ENCODE measurements around the gene C1QTNF9B.

C1QTNF9B gene

GRCh38 chr13:23856008-23856750, 41.1 kb downstream of the C1QTNF9B start:
- DNase-seq (ENCODE audit: low spot score), result no peak

DNA sequence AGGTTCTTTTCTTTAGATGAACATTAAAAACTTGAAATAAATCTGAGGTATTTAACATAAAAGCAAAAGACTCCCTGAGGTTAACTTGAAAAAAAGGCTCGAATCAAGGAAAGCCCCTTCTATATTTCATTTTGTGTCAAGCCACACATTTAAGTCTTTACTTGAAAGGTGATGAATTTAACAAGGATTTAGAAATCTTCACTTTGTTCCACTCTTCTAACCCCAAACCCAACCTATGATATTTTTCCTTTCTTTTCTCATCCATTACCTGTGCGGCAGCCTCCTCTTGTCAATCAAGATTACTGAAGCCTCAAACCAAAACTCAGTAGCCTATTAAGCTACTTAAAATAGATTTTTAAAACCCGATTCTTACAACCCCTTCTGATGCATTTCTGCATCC, 41.9 kb downstream of the C1QTNF9B start:
- no peak for DNase-seq (ENCODE audit: low spot score)

DNA sequence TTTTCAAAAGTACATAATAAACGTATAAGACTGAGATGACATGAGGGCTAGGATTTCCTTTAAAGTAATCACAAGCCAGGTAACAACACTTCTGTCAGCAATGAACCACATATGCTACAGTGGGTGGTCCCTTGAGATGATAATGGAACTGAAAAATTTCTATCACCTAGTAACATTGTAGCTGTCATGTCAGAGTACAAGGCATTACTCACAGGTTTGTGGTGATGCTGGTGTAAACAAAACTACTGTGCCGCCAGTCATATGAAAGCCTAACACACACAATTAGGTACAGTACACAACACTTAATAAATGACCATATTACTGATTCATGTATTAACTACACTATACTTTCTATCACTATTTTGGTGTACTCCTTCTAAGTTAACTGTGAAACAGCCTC, 45.0 kb downstream of the C1QTNF9B start:
- DNase-seq (ENCODE audit: low spot score), result no peak

DNA sequence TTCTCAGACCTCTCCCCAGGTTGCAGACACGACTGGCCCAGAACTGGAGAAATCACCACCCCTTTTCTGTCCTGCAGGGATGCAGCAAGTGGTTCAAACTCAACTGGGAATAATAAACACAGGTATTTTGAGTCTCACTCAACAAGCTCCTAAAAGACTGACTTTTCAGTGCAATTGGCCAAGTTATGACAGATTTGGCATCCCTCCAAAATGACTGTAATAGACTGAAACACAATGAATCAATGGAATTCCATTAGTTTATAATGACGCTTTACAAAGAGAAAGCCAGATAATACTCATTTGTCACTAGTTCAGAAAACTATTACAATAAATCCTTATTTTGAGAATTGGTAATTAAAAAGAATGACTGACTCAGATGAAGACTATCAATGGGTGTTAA, 46.2 kb downstream of the C1QTNF9B start:
- DNase-seq (ENCODE audit: low spot score), result no peak

DNA sequence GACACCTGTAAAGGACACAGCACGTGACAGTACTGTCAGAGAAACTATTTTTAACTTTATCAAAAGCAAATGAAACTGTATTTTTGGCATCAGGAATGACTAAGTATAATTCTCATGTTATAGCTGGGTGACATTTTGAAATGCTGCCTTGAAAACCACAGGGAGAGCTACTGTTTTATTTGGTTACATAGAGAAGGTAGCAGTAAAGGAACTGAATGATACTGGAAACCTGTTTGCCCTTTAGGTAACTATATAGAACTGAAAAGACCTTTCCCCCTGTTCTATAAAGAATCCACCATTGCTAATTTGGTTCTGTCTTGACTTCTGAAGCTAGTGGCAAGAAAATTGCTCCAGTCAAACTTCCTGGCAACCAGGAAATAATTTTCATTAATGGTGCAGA, 47.2 kb downstream of the C1QTNF9B start:
- DNase-seq (ENCODE audit: low spot score), result no peak

DNA sequence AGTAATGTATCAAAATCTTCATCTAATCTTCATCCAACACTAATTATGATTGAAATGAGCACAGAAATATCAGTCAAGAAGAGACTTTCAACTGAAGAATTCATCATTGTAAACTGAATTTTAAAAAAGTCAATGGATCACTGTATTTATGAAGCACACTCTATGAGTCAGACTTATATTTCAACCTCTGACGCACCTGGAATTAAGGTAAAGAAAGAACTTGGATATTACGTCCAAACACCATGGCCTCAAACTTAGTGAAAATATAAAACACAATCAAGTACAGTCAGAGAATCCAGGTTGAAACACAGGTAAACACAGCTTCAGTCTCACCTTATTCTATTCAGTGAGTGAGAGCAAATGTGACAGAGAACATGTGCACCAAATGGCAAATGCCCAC, 47.6 kb downstream of the C1QTNF9B start:
- no peak for DNase-seq (ENCODE audit: low spot score)

DNA sequence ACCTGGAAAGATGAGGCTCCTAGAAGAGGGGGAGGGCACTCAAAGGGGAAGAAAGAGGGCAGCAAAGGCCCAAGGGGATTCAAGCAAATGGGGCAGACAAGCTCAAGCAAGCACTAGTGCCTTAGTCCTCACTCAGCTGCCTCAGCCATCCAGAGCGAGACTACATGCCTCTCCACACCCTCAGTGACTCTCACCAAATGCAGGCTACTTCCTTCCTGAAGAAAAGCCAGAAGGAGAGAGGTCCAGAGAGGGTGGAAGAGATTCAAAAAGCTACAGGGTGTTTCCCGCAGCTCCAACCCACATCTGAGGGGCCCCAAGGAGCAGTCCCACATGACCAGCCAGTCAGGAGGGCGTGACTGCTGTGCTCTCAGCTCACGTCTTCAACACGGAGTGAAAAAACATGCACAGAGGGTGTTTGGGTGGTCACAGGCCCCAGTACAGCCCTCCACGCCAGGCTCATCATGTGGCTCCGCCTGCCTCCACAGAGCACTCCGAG, 48.6 kb downstream of the C1QTNF9B start:
- no peak for DNase-seq (ENCODE audit: low spot score)

DNA sequence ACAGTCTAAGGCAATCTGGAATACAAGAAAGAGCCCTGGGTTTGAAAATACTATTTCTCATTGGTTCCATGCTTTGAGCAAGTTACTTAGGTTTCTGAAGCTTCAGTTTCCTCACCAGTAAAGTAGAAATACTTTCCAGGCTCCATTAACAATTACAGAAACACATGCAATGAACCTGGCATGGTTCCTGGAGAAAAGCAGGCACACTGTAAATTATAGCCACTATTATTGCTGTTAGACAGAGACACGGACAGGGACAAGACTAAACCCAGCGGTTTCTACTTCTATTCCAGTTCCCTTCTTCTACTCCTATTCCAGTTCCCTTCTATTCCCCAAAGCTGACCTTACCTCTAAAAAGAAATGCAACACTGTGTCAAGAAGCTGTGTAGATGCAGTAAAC, 49.3 kb downstream of the C1QTNF9B start:
- no peak for DNase-seq (ENCODE audit: low spot score)

- no peak for DNase-seq (ENCODE audit: low spot score)
These were observed 49.8 kb downstream of the C1QTNF9B start for GRCh38 chr13:23847497-23847896.

- DNase-seq (ENCODE audit: low spot score), result no peak
These were observed 52.1 kb downstream of the C1QTNF9B start for GRCh38 chr13:23845105-23845725.

DNA sequence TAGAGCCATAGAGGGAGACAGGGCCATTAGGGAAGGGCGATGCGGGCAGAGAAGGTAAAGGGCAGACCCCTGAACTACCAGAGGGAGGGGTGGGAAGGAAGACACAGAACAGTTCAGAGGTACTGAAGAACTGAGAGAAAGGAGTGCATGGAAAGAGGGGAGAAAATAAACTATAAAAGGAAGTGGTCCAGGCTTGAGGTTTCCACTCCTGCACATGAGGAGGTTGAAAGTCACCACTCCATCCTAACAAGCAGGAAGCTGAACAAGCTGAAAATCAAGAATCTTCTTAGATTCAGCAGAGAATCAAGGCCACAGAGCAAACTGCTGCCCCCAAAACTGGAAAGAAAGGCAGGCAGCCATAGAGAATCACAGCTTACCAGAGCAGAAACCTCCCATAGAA, 53.2 kb downstream of the C1QTNF9B start:
- DNase-seq (ENCODE audit: low spot score), result no peak

DNA sequence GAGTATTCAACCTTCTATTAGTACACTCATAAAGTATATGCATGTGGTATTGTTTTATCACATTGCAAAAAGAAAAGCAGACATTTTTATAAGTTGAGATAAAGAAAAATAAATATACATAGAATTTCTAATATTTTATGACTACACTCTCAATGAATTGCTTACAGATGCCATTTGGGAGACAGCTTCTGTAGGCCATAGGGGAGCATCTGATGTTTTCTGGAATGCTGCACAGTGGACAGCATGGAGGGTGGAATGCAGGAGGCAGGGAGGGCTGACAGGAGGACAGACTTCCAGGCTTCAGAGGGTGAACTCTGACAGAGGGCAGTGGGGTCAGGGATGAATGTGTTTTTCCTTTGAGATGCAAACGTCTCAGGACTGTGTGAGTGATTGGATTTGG, 53.9 kb downstream of the C1QTNF9B start:
- no peak for DNase-seq (ENCODE audit: low spot score)

DNA sequence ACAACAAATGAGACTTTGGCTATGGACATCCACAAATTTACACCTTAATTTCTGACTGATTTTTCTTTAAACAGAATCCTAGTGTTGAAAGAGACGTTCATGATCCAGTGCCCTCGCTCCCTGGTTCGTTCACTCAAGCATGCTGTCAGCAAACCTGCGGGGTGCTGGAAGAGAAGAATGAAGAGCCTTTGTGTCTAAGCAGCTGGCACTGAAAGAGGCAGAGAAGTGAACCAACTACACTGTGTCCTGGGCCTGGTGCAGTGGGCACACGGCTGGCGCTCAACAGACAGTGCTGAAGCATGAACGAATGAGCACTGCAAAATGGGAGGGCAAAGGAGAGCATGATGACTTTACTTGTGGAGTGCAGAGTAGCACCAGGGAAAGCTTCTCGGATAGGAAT, 54.9 kb downstream of the C1QTNF9B start:
- no peak for DNase-seq (ENCODE audit: low spot score)
